Measurements from ENCODE around the gene XPO6. TPM values are rescaled to one million over a fixed set of nuclear protein-coding genes. Genes with fewer than 3 reads are reported as not detected.

XPO6 gene
- total RNA-seq, 1 donor: 102 TPM

DNA sequence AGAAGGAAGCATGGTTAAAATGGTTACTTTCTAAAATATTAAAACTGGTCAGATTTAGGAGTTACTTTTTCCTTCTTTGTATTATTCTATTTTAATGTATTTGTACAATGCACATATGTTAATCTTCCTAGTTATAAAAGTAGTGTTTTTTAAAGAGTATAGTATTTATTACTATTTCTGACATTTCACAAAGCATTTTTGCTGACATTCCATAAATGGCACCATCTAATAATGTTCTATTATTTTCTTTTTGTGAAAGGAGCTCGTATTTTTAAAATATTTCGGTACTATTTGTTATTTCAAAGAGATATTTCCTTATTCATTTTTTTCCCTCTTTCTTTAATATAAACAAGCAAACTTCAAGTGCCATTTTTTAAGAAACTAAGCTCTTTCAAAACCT, 100.8 kb downstream of the XPO6 start:
- peaks cover 35% of the 10 kb centered on the region for H3K79me2 ChIP-seq (ENCODE audit: insufficient read depth, low read length)
- peaks cover 89% of the 10 kb centered on the region for H3K36me3 ChIP-seq (ENCODE audit: insufficient read depth, low read length)
- H2AFZ ChIP-seq (ENCODE audit: low read length): no peak overlapping the region
- TF ChIP-seq, protein P1, sequence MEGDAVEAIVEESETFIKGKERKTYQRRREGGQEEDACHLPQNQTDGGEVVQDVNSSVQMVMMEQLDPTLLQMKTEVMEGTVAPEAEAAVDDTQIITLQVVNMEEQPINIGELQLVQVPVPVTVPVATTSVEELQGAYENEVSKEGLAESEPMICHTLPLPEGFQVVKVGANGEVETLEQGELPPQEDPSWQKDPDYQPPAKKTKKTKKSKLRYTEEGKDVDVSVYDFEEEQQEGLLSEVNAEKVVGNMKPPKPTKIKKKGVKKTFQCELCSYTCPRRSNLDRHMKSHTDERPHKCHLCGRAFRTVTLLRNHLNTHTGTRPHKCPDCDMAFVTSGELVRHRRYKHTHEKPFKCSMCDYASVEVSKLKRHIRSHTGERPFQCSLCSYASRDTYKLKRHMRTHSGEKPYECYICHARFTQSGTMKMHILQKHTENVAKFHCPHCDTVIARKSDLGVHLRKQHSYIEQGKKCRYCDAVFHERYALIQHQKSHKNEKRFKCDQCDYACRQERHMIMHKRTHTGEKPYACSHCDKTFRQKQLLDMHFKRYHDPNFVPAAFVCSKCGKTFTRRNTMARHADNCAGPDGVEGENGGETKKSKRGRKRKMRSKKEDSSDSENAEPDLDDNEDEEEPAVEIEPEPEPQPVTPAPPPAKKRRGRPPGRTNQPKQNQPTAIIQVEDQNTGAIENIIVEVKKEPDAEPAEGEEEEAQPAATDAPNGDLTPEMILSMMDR (IDR thresholded peaks at IDR 0.05; ENCODE audit: extremely low read depth, low read depth, low read length): no peak
- no peaks in the 10 kb centered on the region for H3K27me3 ChIP-seq (ENCODE audit: insufficient read depth, low read length)
- H3K4me1 ChIP-seq (ENCODE audit: insufficient read depth, low read length): no peaks in the 10 kb centered on the region
- H3K27ac ChIP-seq (ENCODE audit: low read depth, low read length): no peak overlapping the region
- peak; percentile 18 for DNase-seq (ENCODE audit: insufficient read length, low spot score, missing footprints)
- H3K4me2 ChIP-seq (ENCODE audit: insufficient read depth, low read length): no peak overlapping the region
- no peak overlapping the region for H3K4me3 ChIP-seq (ENCODE audit: insufficient read depth, low read length)
- H3K9me3 ChIP-seq (ENCODE audit: low read depth, low read length): no peaks in the 10 kb centered on the region
- H4K20me1 ChIP-seq (ENCODE audit: insufficient read depth, low read length): peaks cover 24% of the 10 kb centered on the region

DNA sequence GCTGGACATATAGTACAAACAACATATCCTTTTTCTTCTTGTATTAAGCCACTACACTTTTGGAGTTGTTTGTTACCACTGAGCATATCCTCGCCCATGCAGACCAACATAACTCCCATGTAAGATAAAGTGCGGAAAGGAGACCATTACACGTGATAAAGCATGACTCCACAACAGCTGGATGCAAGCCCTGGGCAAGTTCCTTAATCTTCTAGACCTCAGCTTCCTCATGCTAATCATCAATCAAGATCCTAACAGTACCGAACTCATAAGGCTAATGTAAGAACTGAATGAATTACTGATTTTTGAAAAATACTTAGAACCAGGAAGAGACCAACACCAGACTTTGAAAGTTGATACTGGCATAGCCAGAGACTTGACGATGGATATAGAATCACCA, 101.3 kb downstream of the XPO6 start:
- TF ChIP-seq, protein P1 (IDR thresholded peaks at IDR 0.05; ENCODE audit: extremely low read depth, low read depth, low read length): no peak
- H3K36me3 ChIP-seq (ENCODE audit: insufficient read depth, low read length): peaks cover 91% of the 10 kb centered on the region
- H3K4me3 ChIP-seq (ENCODE audit: insufficient read depth, low read length): no peak overlapping the region
- no peaks in the 10 kb centered on the region for H3K9me3 ChIP-seq (ENCODE audit: low read depth, low read length)
- no peak overlapping the region for H3K4me2 ChIP-seq (ENCODE audit: insufficient read depth, low read length)
- no peak overlapping the region for H3K27ac ChIP-seq (ENCODE audit: low read depth, low read length)
- no peaks in the 10 kb centered on the region for H3K4me1 ChIP-seq (ENCODE audit: insufficient read depth, low read length)
- H4K20me1 ChIP-seq (ENCODE audit: insufficient read depth, low read length): peaks cover 24% of the 10 kb centered on the region
- peaks cover 35% of the 10 kb centered on the region for H3K79me2 ChIP-seq (ENCODE audit: insufficient read depth, low read length)
- H2AFZ ChIP-seq (ENCODE audit: low read length): no peak overlapping the region
- H3K27me3 ChIP-seq (ENCODE audit: insufficient read depth, low read length): no peaks in the 10 kb centered on the region
- no peak for DNase-seq (ENCODE audit: insufficient read length, low spot score, missing footprints)

DNA sequence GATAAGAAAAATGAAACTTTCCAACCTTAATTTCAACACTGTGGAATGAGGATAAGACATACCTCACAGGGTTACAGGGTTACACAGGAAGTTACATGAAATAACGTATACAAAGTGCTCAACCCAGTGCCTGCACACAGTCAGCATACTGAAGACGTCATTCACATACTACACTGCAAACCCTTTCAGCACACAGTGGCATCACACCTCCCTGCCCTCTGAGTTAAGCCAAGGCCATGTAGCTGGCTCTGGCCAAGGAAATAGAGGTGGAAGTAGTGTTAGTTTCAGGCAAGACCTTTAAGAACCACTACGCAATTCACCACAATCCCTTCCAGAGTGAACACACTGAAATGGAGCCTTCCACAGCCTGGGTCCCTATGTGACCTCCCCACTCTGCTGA, 101.7 kb downstream of the XPO6 start:
- TF ChIP-seq, protein P1 (IDR thresholded peaks at IDR 0.05; ENCODE audit: extremely low read depth, low read depth, low read length): no peak
- no peak overlapping the region for H3K27ac ChIP-seq (ENCODE audit: low read depth, low read length)
- peaks cover 91% of the 10 kb centered on the region for H3K36me3 ChIP-seq (ENCODE audit: insufficient read depth, low read length)
- H4K20me1 ChIP-seq (ENCODE audit: insufficient read depth, low read length): peaks cover 24% of the 10 kb centered on the region
- H3K79me2 ChIP-seq (ENCODE audit: insufficient read depth, low read length): peaks cover 35% of the 10 kb centered on the region
- H2AFZ ChIP-seq (ENCODE audit: low read length): no peak overlapping the region
- H3K4me1 ChIP-seq (ENCODE audit: insufficient read depth, low read length): no peaks in the 10 kb centered on the region
- no peaks in the 10 kb centered on the region for H3K27me3 ChIP-seq (ENCODE audit: insufficient read depth, low read length)
- H3K9me3 ChIP-seq (ENCODE audit: low read depth, low read length): no peaks in the 10 kb centered on the region
- no peak overlapping the region for H3K4me2 ChIP-seq (ENCODE audit: insufficient read depth, low read length)
- DNase-seq (ENCODE audit: insufficient read length, low spot score, missing footprints): no peak
- no peak overlapping the region for H3K4me3 ChIP-seq (ENCODE audit: insufficient read depth, low read length)

DNA sequence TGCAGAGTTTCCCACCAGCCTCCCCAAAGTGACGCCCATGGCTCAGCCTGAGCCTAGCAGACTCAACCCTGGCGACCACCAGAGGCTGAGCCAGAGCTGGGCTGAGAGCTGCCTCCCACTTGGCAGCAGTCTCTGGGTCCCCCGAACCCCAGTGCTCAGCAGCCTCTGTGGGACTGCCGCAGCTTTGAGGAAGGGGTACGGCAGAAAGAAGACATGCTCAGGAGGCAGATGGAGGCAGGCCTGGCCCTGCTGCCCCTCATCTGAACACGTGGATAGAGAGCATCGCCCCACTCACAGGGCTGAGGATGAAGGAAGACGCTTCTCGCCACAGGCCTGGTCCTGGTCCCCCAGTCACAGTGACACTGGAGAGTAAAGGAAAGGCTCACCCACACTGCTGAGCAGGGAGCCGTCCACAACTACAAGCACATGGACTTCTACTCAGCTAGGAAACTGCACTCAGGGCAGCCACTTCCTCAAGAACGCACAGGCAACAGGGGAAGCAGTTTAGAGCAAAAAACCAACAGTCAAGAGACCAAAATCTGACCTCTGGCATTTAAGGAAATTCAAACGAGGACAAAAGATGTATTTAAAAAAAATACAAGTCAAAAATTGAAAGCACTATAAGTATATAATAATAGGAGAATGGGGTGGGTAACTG, 103.0 kb downstream of the XPO6 start:
- peak; percentile 8 for DNase-seq (ENCODE audit: insufficient read length, low spot score, missing footprints)
- Histone ChIP-seq H4K20me1 (ENCODE audit: insufficient read depth, low read length) (peaks cover 24% of the 10 kb centered on the region), H3K27me3 (ENCODE audit: insufficient read depth, low read length) (no peaks in the 10 kb centered on the region), H2AFZ (ENCODE audit: low read length) (no peak overlapping the region), H3K4me3 (ENCODE audit: insufficient read depth, low read length) (no peak overlapping the region), H3K4me2 (ENCODE audit: insufficient read depth, low read length) (no peak overlapping the region), H3K9me3 (ENCODE audit: low read depth, low read length) (no peaks in the 10 kb centered on the region), H3K4me1 (ENCODE audit: insufficient read depth, low read length) (no peaks in the 10 kb centered on the region), H3K36me3 (ENCODE audit: insufficient read depth, low read length) (peaks cover 91% of the 10 kb centered on the region), H3K79me2 (ENCODE audit: insufficient read depth, low read length) (peaks cover 35% of the 10 kb centered on the region), H3K27ac (ENCODE audit: low read depth, low read length) (no peak overlapping the region)
- TF ChIP-seq, protein P1 (IDR thresholded peaks at IDR 0.05; ENCODE audit: extremely low read depth, low read depth, low read length): no peak

All from osteoblast (primary cell).